Measurements from ENCODE around the gene PCDHGA1. TPM values are rescaled to one million over a fixed set of nuclear protein-coding genes. Genes with fewer than 3 reads are reported as not detected.

PCDHGA1 gene
- polyA plus RNA-seq, 3 donors: not detected

DNA sequence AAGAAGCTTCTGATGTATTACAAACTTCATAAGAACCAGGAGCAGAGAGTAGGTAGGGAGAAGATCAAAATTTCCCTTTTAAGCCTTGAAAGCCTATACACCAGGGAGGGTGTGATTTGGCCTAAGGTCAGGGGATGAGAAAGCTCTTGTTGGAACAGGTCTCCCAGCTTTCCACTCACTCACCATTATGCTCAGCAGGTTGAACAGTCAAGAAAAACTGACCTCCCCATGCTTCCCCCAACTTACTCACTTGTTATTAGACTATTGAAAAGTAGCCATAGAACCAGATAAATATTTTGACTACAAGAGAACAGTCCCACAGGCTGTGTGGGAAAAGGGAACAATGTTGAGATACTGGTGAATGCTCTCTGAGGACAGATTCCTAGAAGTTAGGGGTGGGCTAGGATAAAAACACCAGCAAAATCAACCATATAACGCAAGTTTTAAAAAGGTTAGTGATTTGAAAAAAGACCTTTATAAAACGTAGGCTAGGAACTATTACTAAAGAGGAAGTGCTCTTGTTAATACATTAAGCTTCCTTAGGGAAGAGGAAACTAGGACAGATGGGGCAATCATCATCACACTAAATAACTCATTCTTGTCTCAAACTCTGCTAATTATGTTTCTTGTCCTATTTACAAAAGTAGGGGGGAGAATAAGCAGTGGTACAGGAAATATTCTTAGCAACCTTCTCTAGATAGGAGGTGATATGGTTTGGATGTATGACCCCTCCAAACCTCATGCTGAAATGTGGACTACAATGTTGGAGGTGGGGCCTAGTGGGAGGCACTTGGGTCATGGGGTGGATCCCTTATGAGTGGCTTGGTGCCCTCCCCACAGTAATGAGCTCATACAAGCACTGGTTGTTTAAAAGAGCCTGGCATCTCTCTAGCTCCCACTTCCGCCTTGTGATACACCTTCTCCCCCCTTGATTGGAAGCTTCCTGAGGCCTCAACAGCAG is 189.6 kb downstream of the PCDHGA1 start:
- Histone ChIP-seq H3K9ac (ENCODE audit: insufficient read depth, low read length, poor library complexity, severe bottlenecking) (no peak overlapping the region), H3K4me3 (replicated peaks in 1 of 3; ENCODE audit: low read depth in 2 of 3, low read length in 3 of 3) (peak overlapping the region in 1 of 3 experiments; percentile 30), H3K4me1 (ENCODE audit: control insufficient read depth in 1 of 2, insufficient read depth in 2 of 2, low read length in 2 of 2) (peaks cover 60 to 80% of the 10 kb centered on the region in 2 donors), H2AFZ (ENCODE audit: insufficient read depth, low read depth, low read length, poor library complexity, severe bottlenecking) (no peak overlapping the region), H4K20me1 (ENCODE audit: insufficient read depth, low read length) (peaks cover 96% of the 10 kb centered on the region), H3K79me2 (ENCODE audit: insufficient read depth, low read length) (peaks cover 22% of the 10 kb centered on the region), H3K27me3 (ENCODE audit: control insufficient read depth in 2 of 2, insufficient read depth in 2 of 2, low read length in 2 of 2) (no peaks in the 10 kb centered on the region), H3K27ac (ENCODE audit: low read depth in 1 of 2, low read length in 2 of 2) (peak overlapping the region; percentile 76 to 82), H3K9me3 (replicated peaks in 1 of 2; ENCODE audit: control insufficient read depth in 1 of 2, insufficient read depth in 1 of 2, low read length in 2 of 2) (no peaks in the 10 kb centered on the region), H3K36me3 (replicated peaks in 1 of 2; ENCODE audit: control insufficient read depth in 1 of 2, insufficient read depth in 2 of 2, low read length in 2 of 2) (peaks cover 65 to 79% of the 10 kb centered on the region in 2 donors), H3K4me2 (replicated peaks; ENCODE audit: extremely low read depth, low read length, poor library complexity, severe bottlenecking) (peak overlapping the region; percentile 46)
- peak overlapping the region; percentile 91 to 97 (median 95) for H3K27ac Mint-ChIP-seq
- H3K9me3 Mint-ChIP-seq: no peaks in the 10 kb centered on the region
- intact Hi-C loops (cut with micrococcal nuclease): loop anchor here (5.0 kb wide), 4 partner anchors 103 to 198 kb away; partner anchors contain the start of genes HDAC3 (in 1 of the 2), PCDHGA10 (in 1 of the 2), PCDHGB7 (in 1 of the 2) and RELL2 (in 1 of the 2)
- H3K36me3 Mint-ChIP-seq: peaks cover 69 to 80% of the 10 kb centered on the region in 2 donors
- TF ChIP-seq CTCF (IDR thresholded peaks at IDR 0.05): no peak
- peaks cover 82% of the 10 kb centered on the region for H3K4me1 Mint-ChIP-seq
- no peaks in the 10 kb centered on the region for H3K27me3 Mint-ChIP-seq (ENCODE audit: low read depth in 3 of 3)
- peak; percentile 49 to 84 (median 78) for DNase-seq
- 100% methylated on average over 1 of the region's 3 CpGs for WGBS (ENCODE audit: insufficient coverage)
- peak overlapping the region in 1 of 2 donors; percentile 51 for H3K4me3 Mint-ChIP-seq

- no peak for TF ChIP-seq CTCF (IDR thresholded peaks at IDR 0.05)
- H3K9me3 ChIP-seq (replicated peaks in 1 of 2; ENCODE audit: control insufficient read depth in 1 of 2, insufficient read depth in 1 of 2, low read length in 2 of 2): no peaks in the 10 kb centered on the region
- H3K27ac ChIP-seq (ENCODE audit: low read depth in 1 of 2, low read length in 2 of 2): peak overlapping the region; percentile 76 to 82
- Mint-ChIP-seq H3K4me3 (peak overlapping the region in 1 of 2 donors; percentile 56), H3K27ac (peak overlapping the region; percentile 91 to 97 (median 95)), H3K36me3 (peaks cover 55 to 67% of the 10 kb centered on the region in 2 donors), H3K9me3 (no peaks in the 10 kb centered on the region), H3K27me3 (ENCODE audit: low read depth in 3 of 3) (no peaks in the 10 kb centered on the region), H3K4me1 (peaks cover 69% of the 10 kb centered on the region)
- H3K4me2 ChIP-seq (replicated peaks; ENCODE audit: extremely low read depth, low read length, poor library complexity, severe bottlenecking): peak overlapping the region; percentile 46
- WGBS (ENCODE audit: insufficient coverage): 0% methylated on average over 1 of the region's 2 CpGs
- intact Hi-C loops (cut with micrococcal nuclease): loop anchor here (5.0 kb wide), 4 partner anchors 104 to 199 kb away; partner anchors contain the start of genes HDAC3 (in 1 of the 2), PCDHGA10 (in 1 of the 2), PCDHGB7 (in 1 of the 2) and RELL2 (in 1 of the 2)
- DNase-seq: peak; percentile 79 to 90 (median 89)
- peaks cover 55 to 66% of the 10 kb centered on the region in 2 donors for H3K4me1 ChIP-seq (ENCODE audit: control insufficient read depth in 1 of 2, insufficient read depth in 2 of 2, low read length in 2 of 2)
- peaks cover 96% of the 10 kb centered on the region for H4K20me1 ChIP-seq (ENCODE audit: insufficient read depth, low read length)
- peaks cover 63 to 79% of the 10 kb centered on the region in 2 donors for H3K36me3 ChIP-seq (replicated peaks in 1 of 2; ENCODE audit: control insufficient read depth in 1 of 2, insufficient read depth in 2 of 2, low read length in 2 of 2)
- H2AFZ ChIP-seq (ENCODE audit: insufficient read depth, low read depth, low read length, poor library complexity, severe bottlenecking): no peak overlapping the region
- H3K79me2 ChIP-seq (ENCODE audit: insufficient read depth, low read length): peaks cover 19% of the 10 kb centered on the region
- H3K27me3 ChIP-seq (ENCODE audit: control insufficient read depth in 2 of 2, insufficient read depth in 2 of 2, low read length in 2 of 2): no peaks in the 10 kb centered on the region
- H3K4me3 ChIP-seq (replicated peaks in 1 of 3; ENCODE audit: low read depth in 2 of 3, low read length in 3 of 3): peak overlapping the region in 1 of 3 experiments; percentile 30
- peak overlapping the region; percentile 12 for H3K9ac ChIP-seq (ENCODE audit: insufficient read depth, low read length, poor library complexity, severe bottlenecking)
Observed at GRCh38 chr5:141521244-141521781, 191.0 kb downstream of the PCDHGA1 start.

All from CD14-positive monocyte (primary cell).